HUES48 (cell line): ENCODE data around the gene SNX20.

Experiments used
- H3K27ac ChIP-seq: one replicate; pipeline ENCODE4 v1.7.0; 2013; ENCODE audit warnings: low read depth, low read length, inconsistent platforms
- H3K27me3 ChIP-seq: 2 replicates; pipeline ENCODE4 v1.6.1; 2013; ENCODE audit warnings: mild to moderate bottlenecking, low read length; ENCODE audit not compliant: control insufficient read depth, insufficient read depth
- H3K36me3 ChIP-seq: 2 replicates; pipeline ENCODE4 v1.6.1; 2013; ENCODE audit warnings: low read length; ENCODE audit not compliant: control insufficient read depth, insufficient read depth
- H3K4me1 ChIP-seq: 2 replicates; pipeline ENCODE4 v1.6.1; 2013; ENCODE audit warnings: mild to moderate bottlenecking, low read length; ENCODE audit not compliant: control insufficient read depth, insufficient read depth
- H3K4me3 ChIP-seq: 2 replicates; pipeline ENCODE4 v1.5.1; 2013; ENCODE audit warnings: mild to moderate bottlenecking, low read depth, low read length
- H3K9ac ChIP-seq: 2 replicates; pipeline ENCODE4 v1.6.1; 2013; ENCODE audit warnings: mild to moderate bottlenecking, low read depth, low read length, moderate library complexity
- H3K9me3 ChIP-seq: 2 replicates; pipeline ENCODE4 v1.6.1; 2013; ENCODE audit warnings: low read length; ENCODE audit not compliant: control insufficient read depth, insufficient read depth

SNX20 gene

GRCh38 chr16:50666658-50667496 lies 14.2 kb downstream of the SNX20 start:
- Histone ChIP-seq H3K9ac (no peak overlapping the region), H3K4me1 (no peaks in the 10 kb centered on the region)

GRCh38 chr16:50665128-50665878 lies 15.8 kb downstream of the SNX20 start:
- H3K9me3 ChIP-seq, result no peaks in the 10 kb centered on the region
- H3K36me3 ChIP-seq, result no peaks in the 10 kb centered on the region
- H3K27ac ChIP-seq, result no peak overlapping the region
- no peaks in the 10 kb centered on the region for H3K4me1 ChIP-seq
- peak overlapping the region; percentile 56 for H3K4me3 ChIP-seq
- H3K9ac ChIP-seq, result 0 out of 2 replicates have a peak overlapping the region, but pooled peaks have one; percentile 16
- no peaks in the 10 kb centered on the region; the same call in none of the 2 replicates for H3K27me3 ChIP-seq

More at GRCh38 chr16:50666658-50667496, 14.2 kb downstream of the SNX20 start:
- no peak overlapping the region for H3K4me3 ChIP-seq
- no peaks in the 10 kb centered on the region; the same call in none of the 2 replicates for H3K27me3 ChIP-seq
- H3K9me3 ChIP-seq, result peaks cover 7% of the 10 kb centered on the region
- no peaks in the 10 kb centered on the region for H3K36me3 ChIP-seq
- no peak overlapping the region for H3K27ac ChIP-seq

GRCh38 chr16:50664270-50664669 lies 16.8 kb downstream of the SNX20 start:
- H3K27ac ChIP-seq, result no peak overlapping the region
- H3K27me3 ChIP-seq, result no peaks in the 10 kb centered on the region; the same call in none of the 2 replicates
- no peaks in the 10 kb centered on the region for H3K9me3 ChIP-seq
- no peaks in the 10 kb centered on the region for H3K36me3 ChIP-seq
- no peak overlapping the region for H3K4me3 ChIP-seq
- H3K9ac ChIP-seq, result no peak overlapping the region
- H3K4me1 ChIP-seq, result no peaks in the 10 kb centered on the region

GRCh38 chr16:50662306-50662940 lies 18.7 kb downstream of the SNX20 start:
- H3K27me3 ChIP-seq, result no peaks in the 10 kb centered on the region; the same call in none of the 2 replicates
- no peaks in the 10 kb centered on the region for H3K9me3 ChIP-seq
- H3K27ac ChIP-seq, result no peak overlapping the region
- no peak overlapping the region for H3K9ac ChIP-seq
- no peaks in the 10 kb centered on the region for H3K36me3 ChIP-seq
- H3K4me3 ChIP-seq, result no peak overlapping the region
- H3K4me1 ChIP-seq, result no peaks in the 10 kb centered on the region

GRCh38 chr16:50659806-50660205 lies 21.3 kb downstream of the SNX20 start:
- Histone ChIP-seq H3K27me3 (no peaks in the 10 kb centered on the region; the same call in none of the 2 replicates), H3K27ac (no peak overlapping the region), H3K9ac (no peak overlapping the region), H3K36me3 (no peaks in the 10 kb centered on the region), H3K4me3 (no peak overlapping the region), H3K4me1 (no peaks in the 10 kb centered on the region), H3K9me3 (no peaks in the 10 kb centered on the region)

- Histone ChIP-seq H3K4me3 (no peak overlapping the region), H3K36me3 (no peaks in the 10 kb centered on the region), H3K4me1 (no peaks in the 10 kb centered on the region)
Observed at GRCh38 chr16:50657241-50657640, 23.9 kb downstream of the SNX20 start.

GRCh38 chr16:50655558-50656055 lies 25.5 kb downstream of the SNX20 start:
- Histone ChIP-seq H3K9ac (no peak overlapping the region), H3K27me3 (no peaks in the 10 kb centered on the region), H3K27ac (no peak overlapping the region), H3K4me1 (no peaks in the 10 kb centered on the region), H3K9me3 (no peaks in the 10 kb centered on the region), H3K36me3 (no peaks in the 10 kb centered on the region), H3K4me3 (no peak overlapping the region)

More at GRCh38 chr16:50657241-50657640, 23.9 kb downstream of the SNX20 start:
- Histone ChIP-seq H3K27ac (no peak overlapping the region), H3K9me3 (no peaks in the 10 kb centered on the region), H3K9ac (no peak overlapping the region), H3K27me3 (no peaks in the 10 kb centered on the region)

- Histone ChIP-seq H3K9me3 (no peaks in the 10 kb centered on the region), H3K4me3 (no peak overlapping the region), H3K4me1 (no peaks in the 10 kb centered on the region), H3K27me3 (no peaks in the 10 kb centered on the region), H3K27ac (no peak overlapping the region), H3K36me3 (no peaks in the 10 kb centered on the region), H3K9ac (no peak overlapping the region)
Observed at GRCh38 chr16:50653633-50654519, 27.2 kb downstream of the SNX20 start.

GRCh38 chr16:50652836-50653425 lies 28.2 kb downstream of the SNX20 start:
- Histone ChIP-seq H3K27ac (no peak overlapping the region), H3K9ac (no peak overlapping the region), H3K27me3 (no peaks in the 10 kb centered on the region), H3K36me3 (no peaks in the 10 kb centered on the region), H3K4me3 (no peak overlapping the region), H3K4me1 (no peaks in the 10 kb centered on the region), H3K9me3 (no peaks in the 10 kb centered on the region)
